CD1c-positive myeloid dendritic cell (primary cell): ENCODE data around the gene SGIP1.
"Not testable (repeated sequence)": the region's sequence is repeated elsewhere in the genome, so short reads cannot be mapped to it uniquely, and the experiment has no call there.

Experiments used
- DNase-seq: peaks from one replicate; pipeline ENCODE4 v3.0.0-alpha.2; 2016; ENCODE audit errors: extremely low spot score

SGIP1 gene

GRCh38 chr1:66679140-66679539 lies 145.2 kb downstream of the SGIP1 start:
- no peak for DNase-seq

DNA sequence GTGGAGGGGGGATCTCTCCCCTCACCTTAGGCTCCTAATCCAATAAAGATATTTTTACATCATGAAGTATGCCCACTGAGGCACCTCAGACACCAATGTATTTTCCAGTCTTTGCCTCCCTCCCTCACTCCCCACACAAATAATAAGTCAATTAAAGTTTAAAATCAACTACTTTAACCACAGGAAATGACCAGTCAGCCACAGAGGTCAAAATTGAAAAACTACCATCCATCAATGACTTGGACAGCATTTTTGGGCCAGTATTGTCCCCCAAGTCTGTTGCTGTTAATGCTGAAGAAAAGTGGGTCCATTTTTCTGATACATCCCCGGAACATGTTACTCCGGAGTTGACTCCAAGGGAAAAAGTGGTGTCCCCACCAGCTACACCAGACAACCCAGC lies 147.7 kb downstream of the SGIP1 start:
- DNase-seq, result no peak

GRCh38 chr1:66682106-66682505 lies 148.2 kb downstream of the SGIP1 start:
- no peak for DNase-seq

DNA sequence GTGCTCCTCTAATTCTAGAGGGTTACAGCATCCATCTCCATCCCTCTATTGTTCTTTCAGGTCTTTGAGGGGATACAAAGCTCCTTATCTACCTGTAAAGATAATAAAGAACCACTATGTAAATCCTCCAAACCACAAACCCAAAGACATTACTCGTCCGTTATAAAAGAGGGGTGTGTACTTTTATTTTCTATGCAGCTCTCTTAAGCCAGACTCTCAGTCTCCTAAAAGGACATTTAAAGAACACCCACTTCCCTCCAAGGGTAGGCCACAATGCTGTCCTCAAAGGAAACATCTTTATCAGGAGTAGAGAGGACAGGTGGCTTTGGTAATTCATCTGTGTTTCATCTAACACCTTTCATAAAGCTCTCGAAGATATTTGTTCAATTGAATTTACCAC lies 150.4 kb downstream of the SGIP1 start:
- no peak for DNase-seq

DNA sequence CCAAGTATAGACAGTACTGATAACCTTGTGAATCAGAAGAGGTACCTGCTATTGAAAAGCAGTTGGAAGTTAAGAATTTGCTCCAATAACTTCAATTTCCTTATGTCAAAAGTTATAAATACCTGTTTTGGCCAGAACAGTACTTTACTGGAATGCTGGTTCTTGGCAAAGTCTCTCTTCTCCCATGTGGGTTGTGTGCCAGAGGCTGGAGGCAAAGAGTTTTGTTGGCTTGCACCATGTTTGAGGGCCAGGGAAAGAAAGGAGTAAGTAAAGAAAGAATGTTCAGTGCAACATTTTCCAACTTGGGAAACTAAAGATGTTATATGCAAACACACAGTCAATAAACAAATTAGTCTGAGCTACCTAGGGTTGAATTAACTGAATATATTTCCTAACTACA lies 151.3 kb downstream of the SGIP1 start:
- no peak for DNase-seq

DNA sequence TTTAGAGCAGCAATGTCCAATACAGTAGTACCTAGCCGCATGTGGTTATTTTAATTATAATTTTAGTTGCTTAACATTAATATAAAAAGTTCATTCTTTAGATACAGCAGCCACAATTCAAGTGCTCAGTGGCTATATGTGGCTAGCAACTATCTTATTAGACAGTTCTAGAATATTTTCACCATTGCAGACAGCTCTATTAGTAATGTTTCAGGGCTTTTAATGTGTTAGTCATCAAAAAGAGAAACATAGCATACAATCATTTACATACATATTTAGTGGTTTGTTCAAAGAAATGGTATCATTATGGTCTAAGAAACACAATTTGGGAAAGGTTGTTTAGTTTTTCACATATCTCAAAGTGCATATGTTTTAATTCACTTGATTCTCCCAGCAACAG lies 151.7 kb downstream of the SGIP1 start:
- DNase-seq, result no peak

DNA sequence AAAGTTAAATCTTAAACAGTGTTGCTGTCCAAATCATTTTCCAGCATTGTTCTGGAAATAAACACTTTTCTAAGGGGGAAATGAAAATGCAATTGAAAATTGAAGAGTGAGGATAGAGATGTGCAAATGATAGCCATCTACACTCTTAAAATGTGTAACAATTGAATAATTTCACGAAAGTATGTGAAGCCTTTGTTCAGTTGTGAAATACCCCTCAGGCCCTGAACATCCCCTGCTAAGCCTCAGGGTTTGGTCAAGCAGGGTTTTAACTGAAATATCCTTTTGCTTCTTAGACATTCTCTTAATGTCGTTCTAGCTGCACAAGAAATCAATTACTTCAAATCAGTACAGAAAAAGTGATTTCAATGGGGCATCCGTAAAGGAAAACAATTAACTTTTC lies 152.5 kb downstream of the SGIP1 start:
- DNase-seq, result no peak

DNA sequence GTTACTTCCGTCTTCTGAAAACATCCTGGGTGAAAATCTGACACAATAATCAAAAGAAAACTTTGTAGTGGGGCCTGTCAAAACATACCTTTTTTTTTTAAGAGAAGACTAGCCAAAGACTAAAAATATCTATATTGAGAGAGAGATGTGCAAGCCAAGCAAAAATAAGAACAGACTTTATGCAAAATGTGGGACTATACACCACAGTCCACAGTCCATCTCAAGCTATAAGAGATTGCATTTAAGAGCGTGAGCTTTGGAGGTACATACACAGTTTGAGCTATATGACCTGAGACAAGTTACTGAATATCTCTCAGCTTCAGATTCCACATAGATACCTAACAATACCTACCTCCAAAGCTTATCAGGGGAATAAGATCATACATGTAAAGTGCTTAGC lies 153.4 kb downstream of the SGIP1 start:
- DNase-seq, result no peak

DNA sequence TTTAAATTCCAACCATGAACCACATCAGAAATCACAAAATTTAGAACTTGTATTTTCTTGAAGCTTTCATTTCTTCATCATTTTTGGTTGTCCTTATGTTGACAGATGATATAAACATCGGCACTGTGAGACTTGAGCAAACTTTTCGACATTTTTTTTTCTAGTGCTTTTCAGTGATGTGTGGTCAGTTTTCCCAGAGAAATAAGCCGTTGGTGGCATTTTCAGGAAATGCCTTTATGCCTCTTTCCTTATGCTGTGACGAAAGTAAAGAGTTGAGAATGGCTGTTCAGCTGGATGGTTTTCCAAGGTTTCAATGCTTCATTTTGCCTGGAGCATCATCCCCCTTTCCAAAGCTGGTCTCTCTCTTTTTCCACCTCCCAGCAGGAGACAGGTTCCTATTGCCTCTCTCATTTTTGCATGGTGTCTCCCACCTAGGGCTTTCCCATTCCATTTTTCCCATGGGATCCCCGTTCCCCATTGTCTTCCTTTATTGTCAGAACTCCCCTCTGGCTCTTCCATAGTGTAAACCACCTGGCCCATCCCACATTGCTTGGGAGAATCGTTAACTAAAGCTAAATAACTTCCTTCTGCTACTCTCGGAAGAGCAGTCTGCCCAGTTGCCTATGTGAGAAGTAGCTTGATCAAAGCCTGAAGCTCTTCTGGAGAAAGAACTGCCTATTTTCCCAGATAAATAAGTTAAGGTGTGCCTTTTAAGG lies 156.9 kb downstream of the SGIP1 start:
- no peak for DNase-seq

DNA sequence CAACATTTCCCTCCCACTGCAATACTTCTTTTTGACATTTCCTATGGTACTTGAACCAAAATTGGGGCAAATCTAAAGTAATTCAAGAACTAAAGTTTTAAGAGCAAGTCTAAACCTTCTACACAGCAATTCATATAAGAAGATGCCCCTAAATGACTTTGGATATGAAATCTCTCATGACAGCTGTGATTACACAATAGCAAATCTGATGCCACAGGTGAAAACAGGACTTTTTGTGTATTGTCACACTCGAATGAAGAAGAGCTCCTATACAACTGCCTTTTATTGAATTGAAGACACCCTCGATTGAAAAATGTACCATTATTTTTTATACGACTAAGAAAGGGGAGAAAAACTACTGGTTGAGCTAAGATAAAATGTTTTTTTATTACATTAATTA lies 158.7 kb downstream of the SGIP1 start:
- no peak for DNase-seq

DNA sequence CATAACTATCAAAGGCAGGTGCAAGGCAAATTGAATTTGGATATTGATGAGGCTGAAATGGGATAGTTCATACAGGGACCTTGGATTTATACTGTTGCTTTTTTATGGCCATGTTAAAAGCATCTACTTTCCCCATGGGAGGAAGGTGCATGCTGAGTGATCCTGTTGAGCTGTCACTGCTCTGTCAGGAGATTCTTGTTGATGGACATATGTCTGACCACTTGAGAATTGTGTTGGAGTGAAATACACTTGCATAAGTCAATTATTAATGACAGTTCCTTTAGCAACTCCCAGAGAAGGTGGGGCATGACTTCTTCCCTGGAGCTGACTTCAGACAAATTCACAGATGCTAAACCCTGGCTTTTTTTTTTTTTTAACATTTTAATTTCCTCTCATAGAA lies 159.9 kb downstream of the SGIP1 start:
- no peak for DNase-seq

DNA sequence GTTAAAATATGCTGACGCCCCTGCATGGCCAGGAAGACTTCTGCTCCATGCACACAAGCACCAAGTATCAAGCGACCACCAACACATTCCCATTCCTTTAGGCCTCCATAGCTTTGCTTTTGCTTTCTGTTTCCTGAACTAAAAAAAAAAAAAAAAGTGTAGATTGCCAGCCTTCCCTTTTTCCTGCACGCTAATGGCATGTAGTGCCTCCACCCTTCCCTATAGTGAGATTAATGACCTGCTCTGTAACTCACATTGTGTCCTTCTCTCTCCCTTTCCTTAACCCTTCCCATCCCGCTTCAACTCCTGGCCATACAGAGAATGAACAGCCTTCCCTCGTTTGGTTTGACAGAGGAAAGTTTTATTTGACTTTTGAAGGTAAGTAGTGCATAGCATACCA lies 161.2 kb downstream of the SGIP1 start:
- no peak for DNase-seq

DNA sequence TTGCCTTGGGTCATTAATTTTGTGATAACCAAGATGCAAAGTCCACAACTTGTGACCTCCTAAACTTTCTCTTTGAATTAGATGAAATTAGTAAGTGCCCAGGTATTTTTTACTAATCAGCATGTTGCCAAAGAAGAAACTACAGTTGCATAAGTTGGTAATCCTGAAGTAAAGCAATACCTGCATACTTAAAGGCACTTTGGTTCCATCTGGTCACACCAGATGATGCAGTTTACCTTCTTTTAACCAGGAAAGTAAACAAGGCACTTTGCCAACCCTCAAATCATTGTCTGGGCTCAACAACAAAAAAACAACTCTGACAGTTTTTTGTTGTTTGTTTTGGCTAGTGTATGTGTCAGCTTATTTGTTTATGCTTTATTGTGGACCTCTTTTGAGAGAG lies 162.8 kb downstream of the SGIP1 start:
- DNase-seq, result no peak

DNA sequence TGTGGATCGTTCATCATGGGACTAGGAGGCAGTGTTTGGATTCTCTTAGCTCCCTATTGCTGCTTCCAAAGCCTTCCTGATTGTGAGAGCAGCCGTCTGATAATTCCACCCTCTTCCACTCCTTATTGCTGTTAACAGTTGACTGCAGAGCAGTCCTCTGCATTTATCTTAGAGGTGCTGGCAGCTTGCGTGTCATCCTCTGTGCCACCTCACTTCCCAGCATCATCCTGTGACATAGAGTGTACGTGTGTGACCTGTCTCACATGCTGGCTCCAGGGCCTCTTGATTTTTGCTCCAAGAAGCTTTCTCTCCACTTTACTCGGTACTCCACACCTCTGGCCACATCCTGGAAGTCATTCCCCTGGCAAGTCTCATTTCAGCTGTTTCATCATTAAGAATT lies 165.3 kb downstream of the SGIP1 start:
- no peak for DNase-seq

GRCh38 chr1:66704177-66704875 lies 170.4 kb downstream of the SGIP1 start:
- no peak for DNase-seq

GRCh38 chr1:66705110-66705509 lies 171.2 kb downstream of the SGIP1 start:
- DNase-seq, result no peak

GRCh38 chr1:66711420-66711819 lies 177.5 kb downstream of the SGIP1 start:
- no peak for DNase-seq

GRCh38 chr1:66712839-66713238 lies 178.9 kb downstream of the SGIP1 start:
- no peak for DNase-seq

GRCh38 chr1:66723985-66724384 lies 190.0 kb downstream of the SGIP1 start:
- DNase-seq, result no peak

- peak; percentile 82 for DNase-seq
Measured at GRCh38 chr1:66725885-66726665, 192.1 kb downstream of the SGIP1 start.

- no peak for DNase-seq
Measured at GRCh38 chr1:66728021-66728420, 194.1 kb downstream of the SGIP1 start.

DNA sequence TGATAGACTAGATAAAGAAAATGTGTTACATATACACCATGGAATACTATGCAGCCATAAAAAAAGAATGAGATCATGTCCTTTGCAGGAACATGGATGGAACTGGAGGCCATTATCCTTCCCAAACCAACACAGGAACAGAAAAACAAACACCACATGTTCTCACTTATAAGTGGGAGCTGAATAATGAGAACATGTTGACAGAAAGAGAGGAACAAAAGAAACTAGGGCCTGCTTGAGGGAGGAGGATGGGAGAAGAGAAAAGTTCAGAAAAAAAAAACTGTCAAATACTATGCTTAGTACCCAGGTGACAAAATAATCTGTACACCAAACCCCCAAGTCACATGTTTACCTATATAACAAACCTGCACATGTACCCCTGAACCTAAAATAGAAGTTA lies 194.8 kb downstream of the SGIP1 start:
- not testable (repeated sequence) for DNase-seq

GRCh38 chr1:66729119-66729518 lies 195.2 kb downstream of the SGIP1 start:
- DNase-seq, result no peak
